Memory B cell (primary cell): ENCODE results near the gene DIPK1B.

Source experiments
- ATAC-seq: fragments of 150-1000 bp; cut with Tn5 transposase; 2 replicates; pipeline ENCODE4 v1.10.0; 2021; ENCODE audit warnings: low read depth, mild to moderate bottlenecking, moderate library complexity
- DNase-seq, 2 donors: peaks; one replicate each; pipeline ENCODE4 v3.0.0; 2022; ENCODE audit warnings: low spot score in 2 of 2
- H3K27ac Mint-ChIP-seq: one replicate; pipeline ENCODE4 v1.8.0; 2022; ENCODE audit warnings: mild to moderate bottlenecking, moderate library complexity, mixed read lengths
- H3K27me3 Mint-ChIP-seq: one replicate; pipeline ENCODE4 v1.8.0; 2022; ENCODE audit warnings: mixed read lengths
- H3K36me3 Mint-ChIP-seq: one replicate; pipeline ENCODE4 v1.8.0; 2022; ENCODE audit warnings: mild to moderate bottlenecking, mixed read lengths
- H3K4me1 Mint-ChIP-seq: one replicate; pipeline ENCODE4 v1.8.0; 2022; ENCODE audit warnings: mixed read lengths
- H3K4me3 Mint-ChIP-seq: one replicate; pipeline ENCODE4 v1.8.0; 2022; ENCODE audit warnings: mild to moderate bottlenecking, moderate library complexity, mixed read lengths
- H3K9me3 Mint-ChIP-seq: one replicate; pipeline ENCODE4 v1.8.0; 2022; ENCODE audit warnings: mixed read lengths

Gene DIPK1B

DNA sequence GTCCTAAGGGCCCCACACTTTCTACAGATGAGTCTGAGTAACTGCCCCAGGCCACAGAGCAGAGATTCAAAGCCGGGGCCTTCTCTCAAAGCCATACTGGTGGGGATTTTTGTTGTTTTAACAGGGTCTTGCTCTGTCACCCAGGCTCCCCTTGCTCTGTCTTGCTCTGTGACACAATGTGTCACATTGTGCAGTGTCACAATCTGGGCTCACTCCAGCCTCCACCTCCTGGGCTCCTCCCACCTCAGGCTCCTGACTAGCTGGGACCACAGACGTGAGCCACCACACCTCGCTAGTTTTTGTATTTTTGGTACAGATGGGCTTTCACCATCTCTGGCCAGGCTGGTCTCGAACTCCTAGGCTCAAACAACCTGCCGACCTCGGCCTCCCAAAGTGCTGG lies 33.7 kb upstream of the DIPK1B start:
- H3K9me3 Mint-ChIP-seq = no peaks in the 10 kb centered on the region
- no peak overlapping the region for H3K4me3 Mint-ChIP-seq
- H3K27me3 Mint-ChIP-seq = no peaks in the 10 kb centered on the region
- peaks cover 6% of the 10 kb centered on the region for H3K36me3 Mint-ChIP-seq
- DNase-seq = no peak
- no peak for ATAC-seq
- no peaks in the 10 kb centered on the region for H3K4me1 Mint-ChIP-seq
- no peak overlapping the region for H3K27ac Mint-ChIP-seq

DNA sequence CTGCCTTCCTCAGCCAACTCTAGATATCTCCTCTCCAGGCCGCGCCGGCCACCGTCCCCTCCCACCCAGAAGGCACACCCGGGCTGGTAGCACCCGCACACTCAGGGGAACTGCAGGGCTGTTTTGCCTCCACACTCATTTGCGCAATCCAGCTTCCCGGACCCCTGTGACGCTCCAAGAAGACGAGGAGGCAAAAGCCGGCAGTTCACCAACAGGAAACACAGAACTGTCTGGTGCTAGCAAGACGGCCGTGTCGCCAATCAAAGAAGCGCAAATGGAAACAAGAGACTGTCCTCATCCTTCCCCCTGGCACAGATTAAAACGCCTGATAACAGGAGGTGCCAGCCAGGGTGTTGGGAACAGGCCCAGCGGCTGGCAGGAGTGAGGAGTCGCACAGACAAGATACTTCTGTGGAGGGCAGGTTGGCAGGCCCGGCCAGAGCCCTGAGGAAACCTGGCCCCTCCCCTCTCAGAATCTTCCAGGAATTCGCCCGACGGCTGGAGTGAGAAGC lies 32.9 kb upstream of the DIPK1B start:
- Mint-ChIP-seq H3K36me3 (peaks cover 4% of the 10 kb centered on the region), H3K4me3 (no peak overlapping the region), H3K27me3 (no peaks in the 10 kb centered on the region), H3K4me1 (no peaks in the 10 kb centered on the region), H3K9me3 (no peaks in the 10 kb centered on the region), H3K27ac (no peak overlapping the region)
- ATAC-seq = no peak
- DNase-seq = no peak

DNA sequence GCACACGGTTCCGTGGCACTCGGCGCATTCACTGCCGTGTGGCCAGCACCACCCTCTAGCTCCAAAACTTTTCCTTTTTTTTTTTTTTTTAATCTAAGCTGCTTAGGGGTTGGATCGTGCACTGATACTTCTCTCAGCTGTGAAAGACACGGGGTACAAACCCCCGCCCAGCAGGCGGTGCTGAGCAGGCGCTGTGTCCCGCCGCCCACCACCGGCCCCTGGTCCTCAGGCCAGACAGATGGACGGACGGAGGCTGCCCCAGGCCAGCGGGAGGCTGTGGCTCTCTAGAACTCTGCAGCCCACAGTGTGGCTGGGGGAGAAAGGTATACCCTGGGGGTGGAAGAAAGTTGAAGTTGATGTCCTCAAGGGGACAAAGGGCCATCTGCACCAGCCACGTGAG lies 31.3 kb upstream of the DIPK1B start:
- Mint-ChIP-seq H3K27me3 (no peaks in the 10 kb centered on the region), H3K9me3 (no peaks in the 10 kb centered on the region), H3K4me3 (no peak overlapping the region), H3K27ac (no peak overlapping the region), H3K36me3 (peaks cover 2% of the 10 kb centered on the region), H3K4me1 (peaks cover 3% of the 10 kb centered on the region)
- ATAC-seq (no peak), DNase-seq (no peak)

DNA sequence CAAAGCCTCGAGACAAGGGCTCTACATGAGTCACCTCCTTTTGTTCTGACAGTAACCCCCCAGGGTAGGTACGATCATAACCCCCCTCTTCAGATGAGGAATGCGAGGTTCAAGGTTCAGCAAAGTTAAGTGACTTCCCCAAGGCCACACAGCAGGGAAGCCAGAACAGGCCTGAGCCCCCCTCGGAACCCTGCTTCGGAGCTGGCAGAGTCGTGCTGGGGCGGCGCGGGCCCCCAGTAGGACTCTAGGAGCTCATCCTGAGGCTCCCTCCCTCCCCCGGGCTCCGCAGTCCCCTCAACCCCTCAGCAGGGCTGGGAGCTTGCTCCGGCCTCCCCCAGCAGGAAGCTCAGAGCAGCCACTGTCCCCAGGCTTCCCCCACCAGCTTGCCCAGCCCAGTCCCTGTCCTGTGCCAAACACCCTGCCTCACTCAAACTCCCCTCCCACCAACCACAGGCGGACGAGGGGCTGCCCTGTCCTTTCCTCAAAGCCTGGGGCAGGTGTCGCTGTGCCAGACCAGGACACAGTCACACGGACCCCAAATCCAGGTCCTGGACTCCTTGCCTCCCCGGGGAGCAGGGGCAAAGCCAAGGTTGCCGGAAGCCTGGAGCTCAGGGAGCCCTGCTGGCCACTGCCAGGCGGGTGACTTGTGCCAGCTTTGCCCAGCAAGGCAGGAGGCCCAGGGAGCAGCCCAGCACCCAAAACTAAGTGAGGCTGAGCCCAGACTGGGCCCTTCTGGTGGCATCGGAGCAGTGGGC lies 30.2 kb upstream of the DIPK1B start:
- Mint-ChIP-seq H3K27ac (no peak overlapping the region), H3K27me3 (no peaks in the 10 kb centered on the region), H3K4me3 (no peak overlapping the region), H3K36me3 (no peaks in the 10 kb centered on the region), H3K4me1 (peaks cover 6% of the 10 kb centered on the region), H3K9me3 (no peaks in the 10 kb centered on the region)
- DNase-seq (no peak), ATAC-seq (no peak)

DNA sequence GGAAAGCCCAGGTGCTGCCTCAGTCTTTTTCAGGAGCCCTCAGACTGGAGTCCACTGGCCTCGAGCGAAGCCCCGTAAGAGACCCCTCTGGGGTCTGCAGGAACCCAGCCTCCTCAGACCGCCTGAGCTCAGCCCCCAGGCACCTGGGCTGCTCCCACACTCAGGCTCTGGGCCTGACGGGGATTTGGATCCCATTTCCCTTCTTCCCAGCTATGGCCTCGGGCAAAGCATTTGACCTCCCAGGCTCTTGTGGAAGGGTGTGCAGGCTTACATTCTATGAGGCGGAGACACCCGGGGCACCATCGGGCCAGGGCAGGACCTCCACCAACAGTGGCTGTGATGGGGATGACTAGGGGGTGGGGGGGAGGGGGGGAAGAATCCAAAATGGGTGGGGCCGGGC lies 29.7 kb upstream of the DIPK1B start:
- Mint-ChIP-seq H3K4me3 (no peak overlapping the region), H3K27me3 (no peaks in the 10 kb centered on the region), H3K36me3 (no peaks in the 10 kb centered on the region), H3K4me1 (peaks cover 6% of the 10 kb centered on the region), H3K27ac (no peak overlapping the region), H3K9me3 (no peaks in the 10 kb centered on the region)
- no peak for DNase-seq
- ATAC-seq = no peak

DNA sequence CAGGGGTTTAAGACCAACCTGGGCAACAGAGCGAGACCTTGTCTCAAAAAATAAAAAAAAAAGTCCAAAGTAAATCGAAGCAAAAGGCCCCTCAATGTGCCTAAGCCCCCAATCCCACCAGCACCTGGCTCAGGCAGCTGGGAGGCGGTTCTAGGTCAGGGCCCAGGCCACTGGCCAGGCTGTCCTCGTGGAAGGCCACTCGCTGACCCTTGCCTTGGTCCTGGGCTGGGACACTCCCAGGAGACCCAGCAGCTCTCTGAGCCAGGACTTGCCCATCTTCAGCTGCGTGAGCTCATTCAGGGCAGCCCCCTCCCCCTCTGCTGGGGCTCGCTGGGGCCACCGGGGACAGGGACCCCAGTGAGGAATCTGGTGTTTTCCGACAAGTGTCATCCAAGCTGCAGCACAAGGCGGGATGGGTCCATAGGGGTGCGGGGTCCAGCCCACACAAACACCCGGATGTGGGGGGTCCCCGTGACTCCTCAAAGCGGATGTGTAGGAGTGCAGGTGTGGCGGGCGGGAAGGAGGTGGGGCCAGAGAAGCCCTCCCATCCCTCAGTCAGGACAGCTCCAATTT lies 29.1 kb upstream of the DIPK1B start:
- H3K4me1 Mint-ChIP-seq = peaks cover 6% of the 10 kb centered on the region
- no peak overlapping the region for H3K27ac Mint-ChIP-seq
- no peaks in the 10 kb centered on the region for H3K27me3 Mint-ChIP-seq
- no peak for DNase-seq
- no peak overlapping the region for H3K4me3 Mint-ChIP-seq
- no peak for ATAC-seq
- no peaks in the 10 kb centered on the region for H3K36me3 Mint-ChIP-seq
- H3K9me3 Mint-ChIP-seq = no peaks in the 10 kb centered on the region

DNA sequence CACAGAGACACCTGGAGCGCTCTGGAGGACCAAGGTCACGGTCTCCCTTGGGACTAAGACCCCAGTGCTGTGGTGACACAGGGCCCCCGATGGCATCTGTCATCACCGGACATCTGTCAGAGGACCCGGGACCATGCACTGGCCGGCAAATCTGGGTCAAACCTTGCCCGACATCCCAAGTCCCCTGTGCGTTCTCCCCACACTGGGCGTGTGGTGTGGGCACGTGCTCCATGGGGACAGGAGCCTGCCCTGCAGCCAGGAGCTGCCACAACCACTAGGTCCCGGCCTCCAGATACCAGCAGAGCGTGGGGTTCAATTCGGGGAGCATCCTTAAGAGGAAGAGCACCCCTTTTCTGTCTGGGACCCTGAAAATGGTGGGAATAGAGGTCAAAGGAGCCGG lies 28.6 kb upstream of the DIPK1B start:
- H3K4me3 Mint-ChIP-seq = no peak overlapping the region
- no peaks in the 10 kb centered on the region for H3K27me3 Mint-ChIP-seq
- ATAC-seq (no peak), DNase-seq (no peak)
- peaks cover 6% of the 10 kb centered on the region for H3K4me1 Mint-ChIP-seq
- H3K36me3 Mint-ChIP-seq = no peaks in the 10 kb centered on the region
- no peak overlapping the region for H3K27ac Mint-ChIP-seq
- no peaks in the 10 kb centered on the region for H3K9me3 Mint-ChIP-seq

DNA sequence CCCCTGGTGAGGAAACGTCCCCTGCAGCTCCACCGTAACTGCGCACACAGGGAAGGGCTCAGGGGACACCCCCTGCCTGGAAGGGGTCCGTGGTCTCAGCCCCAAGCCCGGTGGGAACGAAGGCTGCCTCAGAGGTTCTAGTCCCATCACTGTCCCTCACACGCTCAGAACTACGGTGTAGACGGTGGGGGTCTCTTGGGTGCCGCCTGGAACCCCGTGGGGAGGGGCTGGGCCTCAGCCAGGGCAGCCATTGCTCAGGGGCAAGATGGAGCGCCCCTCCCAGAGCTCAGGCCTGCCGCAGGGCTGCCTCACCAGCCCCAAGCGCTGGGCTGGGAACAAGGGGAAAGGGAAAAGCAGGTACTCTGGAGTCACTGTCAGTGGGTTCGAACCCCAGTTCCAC lies 28.0 kb upstream of the DIPK1B start:
- H3K9me3 Mint-ChIP-seq = no peaks in the 10 kb centered on the region
- no peak overlapping the region for H3K4me3 Mint-ChIP-seq
- no peak for DNase-seq
- H3K36me3 Mint-ChIP-seq = no peaks in the 10 kb centered on the region
- H3K27me3 Mint-ChIP-seq = no peaks in the 10 kb centered on the region
- ATAC-seq = no peak
- H3K4me1 Mint-ChIP-seq = peaks cover 6% of the 10 kb centered on the region
- no peak overlapping the region for H3K27ac Mint-ChIP-seq

DNA sequence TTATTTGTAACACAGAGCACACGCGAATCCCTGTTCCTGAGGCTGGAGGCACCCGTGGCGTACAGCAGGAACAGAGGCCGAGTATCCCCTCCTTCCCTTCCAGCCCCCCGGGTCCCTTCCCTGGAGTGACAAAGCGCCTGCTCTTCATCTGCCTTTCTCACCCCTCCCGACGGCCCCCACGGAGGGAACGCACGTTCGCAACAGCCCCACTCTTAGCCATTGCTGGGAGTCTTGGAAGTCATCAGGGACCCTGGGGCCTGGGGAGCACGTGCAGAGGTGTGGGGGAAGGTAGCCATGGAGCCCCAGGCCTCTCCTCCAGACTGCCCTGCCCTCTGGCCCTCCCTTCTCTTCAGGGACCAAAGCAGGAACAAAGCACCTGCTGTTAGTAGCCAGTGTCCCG lies 27.6 kb upstream of the DIPK1B start:
- H3K27me3 Mint-ChIP-seq = no peaks in the 10 kb centered on the region
- no peaks in the 10 kb centered on the region for H3K9me3 Mint-ChIP-seq
- no peak overlapping the region for H3K4me3 Mint-ChIP-seq
- ATAC-seq (no peak), DNase-seq (no peak)
- H3K27ac Mint-ChIP-seq = no peak overlapping the region
- H3K36me3 Mint-ChIP-seq = no peaks in the 10 kb centered on the region
- peaks cover 6% of the 10 kb centered on the region for H3K4me1 Mint-ChIP-seq

DNA sequence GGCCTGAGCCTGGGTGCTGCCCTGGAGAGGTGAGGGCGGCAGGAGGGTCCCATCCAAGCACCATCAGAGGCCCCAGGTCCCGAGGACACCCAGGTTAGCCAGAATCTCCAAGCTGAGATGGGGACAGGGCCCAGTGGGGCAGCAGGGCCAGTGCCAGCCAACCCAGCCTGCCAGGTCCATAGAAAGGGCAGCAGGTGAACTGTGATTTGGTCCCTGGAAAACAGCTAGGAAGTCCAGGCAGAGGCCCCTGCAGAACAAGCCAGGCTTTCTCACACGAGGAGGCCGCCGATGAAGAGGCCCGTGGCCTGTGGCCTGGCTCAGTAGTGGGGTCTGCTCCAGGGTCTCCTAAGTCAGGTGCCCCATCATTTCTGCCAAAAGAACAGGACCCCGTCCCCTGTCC lies 27.2 kb upstream of the DIPK1B start:
- ATAC-seq = no peak
- no peaks in the 10 kb centered on the region for H3K36me3 Mint-ChIP-seq
- H3K4me3 Mint-ChIP-seq = no peak overlapping the region
- no peak overlapping the region for H3K27ac Mint-ChIP-seq
- no peak for DNase-seq
- peaks cover 2% of the 10 kb centered on the region for H3K27me3 Mint-ChIP-seq
- no peaks in the 10 kb centered on the region for H3K9me3 Mint-ChIP-seq
- peaks cover 6% of the 10 kb centered on the region for H3K4me1 Mint-ChIP-seq

DNA sequence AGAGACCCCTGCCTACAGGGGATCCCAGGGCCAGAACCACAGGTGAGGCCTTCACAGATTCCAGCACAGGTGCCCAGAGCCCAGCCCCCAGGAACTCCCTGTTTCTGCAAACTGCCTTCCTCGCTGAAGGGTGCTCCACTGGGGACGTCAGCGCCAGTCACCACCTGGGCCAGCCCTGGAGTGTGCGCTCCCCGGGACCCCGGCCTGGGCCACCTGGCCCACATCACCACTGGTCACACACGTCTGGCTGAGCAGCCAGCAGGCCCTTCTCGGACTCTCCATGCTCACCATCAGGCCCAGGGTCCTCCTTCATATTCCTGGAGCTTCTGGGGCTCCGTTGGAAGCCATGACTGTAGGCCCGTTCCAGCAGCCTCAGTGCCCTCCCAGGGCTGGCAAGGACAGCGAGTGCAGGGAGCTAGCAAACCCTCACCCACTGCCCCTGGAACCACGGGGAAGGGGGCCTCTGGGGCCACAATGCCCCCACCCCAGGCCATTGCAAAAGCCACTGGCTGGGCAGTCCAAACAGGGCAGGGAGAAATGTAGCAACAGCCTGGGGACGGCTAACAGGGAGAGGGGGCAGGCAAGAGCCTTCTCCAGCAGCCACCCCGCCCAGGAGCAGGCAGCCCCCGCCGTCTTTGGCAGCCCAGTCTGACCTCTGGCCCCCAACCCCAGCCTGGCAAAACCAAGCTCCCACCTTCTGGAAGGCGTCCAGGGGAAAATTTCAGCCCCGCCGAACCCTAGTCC lies 26.4 kb upstream of the DIPK1B start:
- peak overlapping the region; percentile 78 for H3K4me3 Mint-ChIP-seq
- H3K4me1 Mint-ChIP-seq = peaks cover 6% of the 10 kb centered on the region
- no peak for DNase-seq
- H3K36me3 Mint-ChIP-seq = no peaks in the 10 kb centered on the region
- H3K27me3 Mint-ChIP-seq = peaks cover 2% of the 10 kb centered on the region
- no peak overlapping the region for H3K27ac Mint-ChIP-seq
- no peak for ATAC-seq
- no peaks in the 10 kb centered on the region for H3K9me3 Mint-ChIP-seq

DNA sequence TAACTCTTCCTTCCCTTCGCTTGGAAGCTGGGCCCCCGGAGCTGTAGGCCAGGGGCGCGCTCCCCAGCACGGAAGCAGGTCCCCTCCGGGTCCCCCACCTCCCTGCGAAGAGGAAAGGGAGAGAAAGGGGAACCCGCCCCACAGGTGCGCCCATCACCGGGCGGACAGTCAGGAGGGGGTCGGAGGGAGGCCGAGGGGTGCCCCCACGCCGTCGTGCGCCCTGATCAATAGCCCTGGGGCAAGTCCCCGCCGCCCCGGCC lies 25.9 kb upstream of the DIPK1B start:
- H3K36me3 Mint-ChIP-seq = no peaks in the 10 kb centered on the region
- H3K4me3 Mint-ChIP-seq = peak overlapping the region; percentile 78
- no peak for DNase-seq
- no peak overlapping the region for H3K27ac Mint-ChIP-seq
- H3K9me3 Mint-ChIP-seq = no peaks in the 10 kb centered on the region
- peak; percentile 3 for ATAC-seq
- H3K4me1 Mint-ChIP-seq = peaks cover 6% of the 10 kb centered on the region
- H3K27me3 Mint-ChIP-seq = peaks cover 4% of the 10 kb centered on the region

DNA sequence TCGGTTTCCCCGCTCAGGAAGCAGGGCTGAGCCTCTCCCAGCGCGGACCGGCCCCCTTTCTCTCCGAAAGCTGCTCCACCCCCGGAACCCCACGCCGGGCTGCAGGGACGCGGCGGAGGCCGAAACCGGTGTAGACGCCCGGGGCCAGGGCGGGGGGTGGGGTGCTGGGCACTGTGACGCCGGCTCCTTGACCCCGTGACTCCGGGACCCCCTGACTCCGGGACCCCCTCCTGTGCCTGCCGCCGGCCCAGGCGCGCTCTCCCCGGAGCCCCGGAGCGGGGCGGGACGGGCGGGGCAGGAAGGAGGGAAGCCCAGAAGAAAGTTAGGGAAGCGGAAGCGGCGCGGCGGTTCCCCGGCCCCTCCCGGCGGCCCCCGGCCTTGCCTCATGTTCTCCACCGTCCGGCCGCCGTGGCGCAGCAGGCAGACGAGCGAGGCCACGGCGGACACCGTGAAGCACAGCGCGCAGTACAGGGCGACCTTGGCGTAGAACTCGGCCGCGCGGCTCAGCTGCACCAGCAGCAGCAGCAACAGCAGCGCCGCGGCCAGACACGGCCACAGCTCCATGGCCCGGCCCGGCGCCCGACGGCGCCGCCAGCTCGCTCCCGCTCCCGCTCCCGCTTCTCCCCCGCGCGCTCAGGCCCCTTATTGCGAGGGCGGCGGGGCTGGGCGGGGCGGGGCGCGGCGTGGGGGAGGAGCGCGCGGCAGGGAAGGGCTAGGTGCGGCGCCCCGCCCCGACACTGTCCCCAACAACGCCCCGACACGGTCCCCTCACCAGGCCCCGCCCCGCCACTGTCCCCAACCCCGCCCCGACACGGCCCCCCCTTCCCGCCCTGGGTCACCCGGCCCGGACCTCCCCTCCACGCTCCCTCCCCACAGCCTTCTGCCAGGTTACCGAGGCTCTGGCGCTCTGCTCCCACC lies 25.3 kb upstream of the DIPK1B start, which contains the start of gene AGPAT2:
Gene AGPAT2, minus strand, starts transcription at position 664 of the 918 bp plus-strand sequence. Its CDS starts 100 bp downstream, at position 564.
- Mint-ChIP-seq H3K4me3 (peak within 1 kb of the TSS; percentile 78), H3K27ac (no peak within 1 kb of the TSS), H3K36me3 (no peaks in the 10 kb centered on the region), H3K4me1 (peaks cover 6% of the 10 kb centered on the region), H3K27me3 (peaks cover 4% of the 10 kb centered on the region), H3K9me3 (no peaks in the 10 kb centered on the region)
- DNase-seq (peak; percentile 59 to 60), ATAC-seq (peak; percentile 92)
